ENCODE data around the gene TTLL9.

GRCh38 chr20:31896049-31896448 is 25.6 kb downstream of the TTLL9 start:
- TF ChIP-seq POLR2AphosphoS5 (IDR thresholded peaks at IDR 0.05; ENCODE audit: low read depth, low read length), result no peak
- no peak for TF ChIP-seq SIN3A (IDR thresholded peaks at IDR 0.05; ENCODE audit: borderline replicate concordance, insufficient read depth, low read length)
- TF ChIP-seq TAF1 (IDR thresholded peaks at IDR 0.05; ENCODE audit: borderline replicate concordance, insufficient read depth, low read length), result no peak
- TF ChIP-seq REST (IDR thresholded peaks at IDR 0.05; ENCODE audit: insufficient read depth in 1 of 2, low read depth in 2 of 2, low read length in 2 of 2), result no peak

Measured in PFSK-1 (cell line).